ENCODE data around the gene HIVEP3.

The HIVEP3 gene

DNA sequence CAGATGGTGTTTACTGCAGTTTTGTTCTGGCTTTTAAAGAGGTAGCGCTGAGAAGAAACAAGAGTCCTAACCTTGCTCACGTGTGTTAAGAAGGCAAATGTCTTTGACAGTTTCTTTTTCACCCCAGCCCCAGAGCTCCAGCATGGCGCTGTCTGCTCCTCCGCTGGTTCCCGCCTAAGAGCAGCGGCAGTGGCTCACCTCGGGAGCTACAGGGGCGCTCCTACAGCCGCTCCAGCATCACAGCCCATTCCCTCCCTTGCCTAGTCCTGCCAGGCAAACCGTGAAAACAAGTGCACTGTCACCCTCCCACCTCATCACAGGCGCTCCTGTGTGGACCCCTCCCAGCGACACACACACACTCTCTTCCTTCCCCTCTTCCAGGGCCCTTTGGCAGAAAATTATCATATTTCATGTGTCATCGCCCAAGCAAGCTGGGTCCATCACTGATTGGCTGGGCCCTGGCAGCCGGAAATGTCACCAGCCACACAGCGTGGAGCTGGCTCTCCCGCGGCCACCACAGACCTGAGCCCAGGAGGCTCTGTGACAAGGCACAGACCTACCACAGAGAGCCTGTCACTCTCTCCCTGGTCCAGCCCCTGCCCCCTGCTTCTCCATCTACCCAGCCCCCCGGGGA, 1.2 kb upstream of the HIVEP3 start:
- peak; percentile 77 for DNase-seq

DNA sequence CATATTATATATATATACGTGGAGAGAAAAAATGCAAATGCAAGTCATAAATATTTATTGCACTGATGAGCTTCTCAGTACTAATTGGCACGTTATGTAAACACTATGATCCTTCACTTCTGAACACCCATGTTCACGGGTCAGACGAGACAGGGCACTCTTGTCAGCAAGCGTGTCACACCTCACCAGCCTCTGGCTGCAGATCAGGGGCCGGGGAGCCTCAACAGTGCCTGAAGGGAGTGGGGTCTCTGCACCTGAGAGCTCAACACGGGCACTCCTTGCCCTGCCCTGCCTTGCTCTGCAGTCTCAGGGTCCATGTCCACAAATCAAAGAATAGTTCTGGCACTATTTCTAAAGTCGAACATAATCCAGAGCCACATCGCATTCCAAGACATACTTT, 409 bp upstream of the HIVEP3 start:
- DNase-seq = no peak

DNA sequence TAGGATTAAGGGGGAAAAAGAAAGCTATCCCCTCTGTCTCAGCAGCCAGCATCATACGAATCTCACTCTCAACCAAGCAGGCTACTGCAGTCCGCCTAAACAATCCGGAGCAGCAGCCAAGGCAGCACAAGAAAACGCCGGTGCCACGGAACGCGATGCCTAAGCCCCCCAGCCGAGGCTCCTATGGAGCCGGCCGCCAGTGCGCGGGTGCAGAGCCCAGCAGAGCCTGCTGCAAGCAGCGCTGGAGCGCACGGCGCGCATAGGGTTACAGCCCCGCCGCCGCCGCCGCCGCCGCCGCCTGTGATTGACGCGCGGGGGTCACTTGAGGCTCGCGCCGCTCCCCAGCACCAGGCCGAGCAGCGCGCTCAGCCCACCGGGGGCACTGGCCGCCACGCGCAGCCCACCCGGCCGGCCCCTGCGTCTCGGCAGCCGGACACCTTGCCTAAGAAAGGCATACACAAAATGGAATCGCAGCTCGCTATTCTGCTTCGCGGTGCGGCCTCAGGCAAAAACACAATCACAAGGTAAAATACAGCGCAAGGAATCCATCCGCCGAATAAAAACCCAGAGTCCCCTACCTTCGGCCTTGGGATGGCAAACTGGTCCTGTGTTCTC, 780 bp downstream of the HIVEP3 start:
- peak; percentile 37 for DNase-seq

DNA sequence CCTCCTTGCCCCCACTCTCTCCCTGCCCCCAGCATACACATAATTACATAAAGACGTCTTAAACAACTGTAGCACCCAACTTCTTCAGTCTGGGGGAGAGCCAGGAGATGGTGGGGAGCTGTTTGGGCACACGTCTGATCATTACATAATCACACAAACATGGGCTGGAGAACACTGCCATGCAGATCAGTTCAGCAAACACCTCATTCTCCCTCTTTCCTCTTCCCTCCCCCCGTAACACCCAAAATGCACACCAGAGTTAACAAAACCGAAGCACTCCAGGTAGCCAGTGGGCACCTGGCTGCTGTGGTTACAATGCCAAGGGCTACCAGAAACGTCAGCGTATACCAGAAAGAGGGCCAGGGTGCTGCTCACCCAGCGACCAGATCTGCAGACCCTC, 1.6 kb downstream of the HIVEP3 start:
- DNase-seq = no peak

DNA sequence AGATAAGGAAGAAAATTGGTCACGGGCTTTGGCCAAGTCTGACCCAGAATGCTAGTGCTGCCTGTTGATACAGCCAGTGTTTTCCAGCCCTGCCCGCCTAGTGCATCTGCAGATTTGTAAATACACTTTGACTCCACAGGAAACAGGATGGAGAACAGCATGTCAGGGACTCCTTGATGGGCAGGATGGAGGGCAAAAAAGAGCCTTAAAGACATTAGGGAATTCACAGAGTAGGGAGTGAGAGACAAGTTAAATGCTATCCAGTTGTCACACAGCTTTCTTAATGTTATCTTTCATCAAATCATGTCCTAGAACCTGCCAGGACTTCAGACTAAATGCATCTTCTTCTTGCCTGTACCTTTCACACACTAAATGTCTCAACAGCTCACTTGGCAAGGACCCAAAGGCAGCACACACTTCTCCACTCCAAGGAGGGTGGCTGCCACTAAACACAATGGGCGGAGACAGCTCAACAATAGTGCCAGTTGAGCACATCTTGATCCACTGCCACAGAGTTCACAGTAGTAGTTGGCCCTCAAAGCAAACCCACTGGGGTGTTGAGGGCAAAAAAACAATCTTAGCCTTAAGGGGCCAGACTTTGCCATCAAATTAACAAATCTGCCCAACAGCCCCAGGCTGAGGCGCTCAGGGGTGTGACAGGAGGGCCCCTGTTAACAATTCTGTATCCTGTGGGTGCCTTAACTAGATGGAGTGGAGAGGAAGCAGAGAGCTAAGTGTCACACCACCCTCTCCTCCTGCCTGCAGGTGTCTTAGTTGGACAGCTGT, 2.7 kb downstream of the HIVEP3 start:
- no peak for DNase-seq

DNA sequence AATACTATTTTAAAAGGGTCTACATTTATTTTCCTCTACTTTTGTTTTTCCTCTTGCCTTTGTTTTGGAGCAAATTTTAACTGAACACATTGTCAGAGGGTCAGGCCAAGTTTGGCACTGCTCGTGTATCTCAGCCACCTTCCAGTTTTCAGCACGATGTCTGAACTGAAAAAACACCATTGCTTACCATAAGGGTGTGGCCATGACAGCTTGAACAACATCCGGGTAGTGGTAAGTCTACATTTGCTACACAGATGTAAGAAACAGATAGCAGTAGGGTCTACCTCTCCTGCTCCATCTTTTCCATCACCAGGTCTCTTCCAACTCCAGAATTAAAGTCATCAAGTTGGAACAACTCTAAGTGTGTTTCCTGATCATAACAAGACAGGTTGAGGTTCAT, 4.2 kb downstream of the HIVEP3 start:
- DNase-seq = no peak

DNA sequence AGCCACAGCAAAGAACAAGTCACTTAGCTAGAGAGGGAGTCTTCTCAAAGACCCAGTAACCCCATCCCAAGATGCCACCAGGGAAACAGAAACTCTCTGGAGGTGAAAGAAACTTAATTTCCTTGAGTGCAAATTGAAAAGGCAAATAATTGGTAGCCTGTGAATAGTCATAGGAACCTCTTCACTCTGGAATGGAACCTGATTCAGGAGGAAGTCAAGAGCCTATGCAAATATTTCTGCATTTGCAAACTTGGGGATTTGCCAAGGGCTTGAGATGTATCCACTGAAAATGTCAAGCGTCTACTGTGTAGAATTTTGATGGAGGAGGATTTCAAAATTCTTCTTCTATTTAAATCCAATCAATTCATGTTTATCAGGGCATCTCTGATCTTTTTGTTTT, 5.7 kb downstream of the HIVEP3 start:
- no peak for DNase-seq

DNA sequence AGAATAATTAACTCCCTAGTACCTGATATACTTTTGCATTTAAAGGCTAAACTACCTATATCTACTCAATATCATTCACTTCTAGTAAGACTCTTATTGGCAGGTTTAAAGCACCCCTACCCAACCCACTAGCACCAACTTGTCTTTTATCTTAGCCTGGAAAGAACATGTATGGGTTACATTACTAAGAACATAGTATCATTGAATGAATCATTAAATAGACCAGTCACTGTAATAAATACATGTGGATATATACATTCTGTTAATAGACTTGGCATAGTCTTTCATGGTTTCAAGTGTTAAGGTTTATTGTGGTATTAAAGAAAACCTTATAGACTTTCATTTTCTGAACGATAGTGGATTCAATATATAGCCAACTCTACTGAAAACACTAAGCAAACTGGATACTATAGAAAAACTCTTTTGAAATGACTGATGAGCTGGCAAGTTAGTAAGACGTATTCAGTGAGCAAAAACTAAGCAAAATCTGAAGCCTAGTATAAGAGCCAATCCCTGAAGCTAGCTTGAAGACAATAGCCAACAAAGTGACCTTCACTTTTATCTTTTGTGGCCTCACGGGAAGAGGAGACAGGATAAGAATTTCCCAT, 10.3 kb downstream of the HIVEP3 start:
- DNase-seq = no peak

DNA sequence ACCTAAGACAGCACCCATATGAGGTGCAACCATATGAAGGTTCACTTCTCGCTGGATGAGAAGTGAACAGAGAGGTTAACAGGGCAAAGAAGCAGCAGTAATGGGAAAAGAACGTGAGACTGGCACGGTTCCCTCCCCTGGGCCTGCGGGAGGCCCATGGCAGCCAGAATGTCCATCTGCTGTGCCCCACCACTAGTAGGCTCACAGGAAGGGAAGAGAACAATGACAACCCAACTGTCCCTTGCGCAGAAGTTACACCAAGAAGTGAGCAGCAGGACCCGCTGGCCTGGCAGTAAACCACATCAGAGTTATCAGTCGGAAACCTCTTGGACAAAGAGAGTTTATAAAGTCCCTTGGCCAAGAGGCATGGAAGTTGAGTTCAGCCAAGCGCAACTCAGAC, 11.3 kb downstream of the HIVEP3 start:
- no peak for DNase-seq

DNA sequence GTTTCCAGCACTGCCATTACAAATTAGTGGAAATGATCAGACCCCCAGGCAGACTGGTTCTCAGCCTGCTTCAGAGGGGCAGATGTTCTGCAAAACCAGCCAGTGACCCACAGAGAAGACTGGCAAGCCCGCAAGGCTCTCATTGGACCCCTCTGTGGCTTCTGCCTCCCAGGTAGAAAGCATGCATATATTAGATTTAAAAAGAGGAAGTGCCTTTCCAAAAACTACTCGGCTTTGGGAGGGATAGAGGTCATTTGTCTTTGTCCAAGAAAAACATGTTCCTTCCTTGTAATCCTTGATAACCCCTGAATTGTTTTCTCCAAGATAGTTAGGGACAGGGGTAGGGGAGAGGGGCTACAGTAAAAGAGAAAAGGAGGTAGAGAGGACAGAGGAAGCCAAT, 11.8 kb downstream of the HIVEP3 start:
- no peak for DNase-seq

DNA sequence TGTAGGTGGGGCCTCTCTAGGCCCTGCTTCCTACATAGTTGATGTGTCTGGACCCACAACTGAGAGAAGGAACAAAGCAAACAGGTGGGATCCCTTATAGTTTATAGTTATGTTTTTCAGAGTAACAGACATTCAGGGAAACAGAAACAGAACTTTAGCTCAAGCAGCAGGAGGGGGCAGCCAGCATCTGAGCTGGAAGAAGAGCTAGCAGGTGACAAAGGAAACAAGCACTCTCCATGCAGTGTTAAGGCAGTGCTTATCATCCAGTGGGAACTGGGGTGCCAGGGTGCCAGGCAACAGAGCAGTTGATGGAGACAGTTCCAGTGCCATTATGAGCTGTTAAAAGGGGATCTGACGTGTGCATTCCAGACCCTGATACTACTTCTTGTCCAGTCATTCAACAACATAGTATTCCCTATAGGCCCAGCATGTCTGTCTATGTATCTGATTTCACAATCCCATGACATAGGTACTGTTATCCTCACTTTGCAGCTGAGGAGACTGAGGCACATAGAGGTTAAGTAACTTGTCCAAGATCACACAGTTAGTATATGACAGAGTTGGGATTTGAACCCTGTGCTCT, 13.5 kb downstream of the HIVEP3 start:
- no peak for DNase-seq

DNA sequence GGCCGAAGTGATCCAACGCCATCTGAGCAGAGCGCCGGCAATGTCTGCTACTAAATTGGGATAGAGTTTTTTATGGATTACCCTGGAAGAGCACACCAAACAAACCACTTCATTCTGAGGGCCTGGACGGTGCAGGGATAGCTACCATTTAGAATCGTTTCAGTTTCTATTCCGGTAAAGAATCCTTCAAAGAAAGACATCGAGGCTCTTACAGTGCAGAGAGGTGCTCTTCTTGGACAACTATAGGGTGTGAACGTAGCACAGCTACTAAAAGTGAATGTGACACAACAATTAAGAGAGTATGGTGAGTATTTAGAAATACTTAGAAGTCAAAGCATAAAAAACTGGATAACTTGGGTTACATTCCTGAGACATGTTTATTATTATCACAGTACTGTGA, 16.1 kb downstream of the HIVEP3 start:
- DNase-seq = no peak

DNA sequence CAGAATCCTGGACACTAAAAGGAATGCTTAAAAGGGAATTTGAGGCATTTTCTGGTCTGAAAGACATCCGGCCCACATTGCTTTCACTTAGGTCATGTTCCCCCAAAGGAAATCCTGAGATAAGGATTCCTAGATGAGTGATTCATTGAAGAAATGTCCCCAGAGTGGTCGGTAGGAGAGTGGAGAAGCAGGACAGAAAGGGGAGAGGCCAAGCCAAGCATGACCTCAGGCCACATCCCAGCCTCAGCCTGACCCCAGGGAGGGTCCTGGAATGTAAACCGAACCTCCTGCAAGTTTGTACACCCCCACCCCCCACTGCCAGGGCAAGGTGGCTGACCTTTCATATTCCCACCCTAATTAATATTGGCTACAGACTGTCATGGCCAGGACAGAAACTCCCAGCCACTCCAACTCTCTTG, 16.6 kb downstream of the HIVEP3 start:
- DNase-seq = no peak

DNA sequence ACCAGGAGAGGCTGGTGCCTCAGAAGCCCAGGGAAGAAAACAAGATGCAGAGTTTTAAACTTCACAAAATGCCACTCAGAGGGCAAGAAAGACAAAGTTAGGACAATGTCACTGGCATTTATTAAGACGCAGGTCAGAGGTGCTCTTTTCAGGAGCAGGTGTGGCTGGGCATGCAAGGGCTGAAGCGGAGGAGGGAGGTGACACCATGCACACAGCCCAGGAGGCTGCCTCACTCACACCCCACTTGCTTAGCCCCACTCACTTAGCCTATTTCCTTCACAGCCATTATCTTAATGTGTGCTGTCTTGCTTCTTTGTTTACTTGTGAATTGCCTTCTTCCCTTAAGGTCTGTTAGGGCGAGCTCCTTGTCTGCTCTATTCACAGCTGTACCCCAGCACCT, 17.2 kb downstream of the HIVEP3 start:
- DNase-seq = no peak

DNA sequence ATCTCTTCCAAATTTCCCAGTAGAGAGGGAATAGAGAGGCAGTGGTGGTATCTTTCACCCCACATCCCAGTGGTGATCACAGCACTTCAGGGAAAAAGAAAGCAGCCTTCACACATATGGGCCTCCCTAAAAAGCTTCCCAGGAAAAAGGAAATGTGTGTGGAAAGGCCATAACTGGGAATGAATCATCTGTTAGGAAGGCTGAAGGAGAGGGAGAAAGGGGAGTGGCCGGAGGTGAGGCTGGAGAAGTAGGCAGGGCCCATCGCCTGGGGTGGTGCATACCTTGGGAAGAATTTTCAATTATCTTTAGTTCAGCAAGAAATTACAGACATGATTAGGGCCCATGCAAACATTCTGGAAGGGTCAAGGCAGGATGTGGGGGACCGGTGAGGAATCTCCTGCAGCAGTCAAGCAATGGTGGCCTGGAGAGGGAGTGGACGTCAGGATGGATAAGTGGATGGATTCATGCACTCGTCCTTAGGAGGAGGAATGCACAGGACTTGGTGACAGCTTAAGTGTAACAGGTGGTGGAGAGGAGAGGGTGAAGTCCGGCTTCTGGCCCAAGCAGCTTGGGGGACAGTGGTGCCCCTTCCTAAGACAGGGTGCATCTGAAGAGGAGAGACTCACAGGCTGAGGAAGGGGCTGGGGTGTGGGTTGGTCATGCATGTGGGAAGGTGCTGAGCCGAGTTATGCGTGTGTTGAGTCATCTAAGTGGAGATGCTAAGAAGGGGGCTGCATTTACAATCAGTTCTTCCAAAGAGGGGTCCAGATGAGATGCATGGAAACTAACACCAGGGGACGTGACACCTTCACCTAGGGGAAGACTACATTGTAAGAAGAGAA, 17.9 kb downstream of the HIVEP3 start:
- DNase-seq = no peak

DNA sequence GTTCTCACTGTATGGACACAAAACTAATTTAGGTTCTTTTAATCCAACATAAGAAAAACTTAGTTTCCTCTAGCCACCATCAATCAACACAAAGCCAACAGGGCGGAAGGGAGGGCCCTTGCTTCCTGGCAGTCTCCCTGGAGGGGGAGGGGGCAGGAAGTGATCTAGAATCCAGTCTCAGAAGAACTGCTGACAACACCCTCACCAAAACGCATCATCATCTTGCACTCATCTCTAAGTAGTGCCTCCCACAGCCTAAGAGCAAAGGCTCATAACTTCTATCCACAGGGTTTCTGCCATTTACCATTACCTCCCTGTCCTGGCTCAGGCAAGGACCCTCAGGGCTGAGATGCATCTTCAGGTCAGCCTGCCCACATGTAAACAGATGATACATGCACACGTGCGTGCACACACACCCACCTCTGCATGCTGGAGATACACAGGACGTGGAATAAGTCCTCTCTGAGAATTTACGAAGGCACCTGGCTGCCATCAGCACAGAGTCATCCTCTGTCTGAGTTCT, 20.5 kb downstream of the HIVEP3 start:
- DNase-seq = peak; percentile 70

DNA sequence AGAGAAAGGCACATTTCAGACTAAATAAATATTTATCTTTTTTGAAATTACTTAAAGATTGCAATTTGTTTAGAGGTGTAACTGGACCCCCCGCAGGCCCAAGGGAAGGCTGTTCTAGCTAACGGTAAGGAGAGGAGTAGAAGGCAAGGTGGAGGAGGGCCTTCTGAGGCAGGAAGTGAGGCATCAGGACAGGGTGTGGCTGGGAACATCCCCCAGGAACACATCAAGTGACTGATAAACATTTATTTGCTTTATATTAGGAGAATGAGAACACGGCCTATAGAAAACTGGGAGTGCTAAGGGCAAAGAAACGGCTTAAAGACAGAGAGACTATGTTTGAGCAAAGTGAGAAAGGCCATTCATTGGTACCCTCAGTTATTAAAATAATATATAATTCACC, 23.2 kb downstream of the HIVEP3 start:
- DNase-seq = no peak

DNA sequence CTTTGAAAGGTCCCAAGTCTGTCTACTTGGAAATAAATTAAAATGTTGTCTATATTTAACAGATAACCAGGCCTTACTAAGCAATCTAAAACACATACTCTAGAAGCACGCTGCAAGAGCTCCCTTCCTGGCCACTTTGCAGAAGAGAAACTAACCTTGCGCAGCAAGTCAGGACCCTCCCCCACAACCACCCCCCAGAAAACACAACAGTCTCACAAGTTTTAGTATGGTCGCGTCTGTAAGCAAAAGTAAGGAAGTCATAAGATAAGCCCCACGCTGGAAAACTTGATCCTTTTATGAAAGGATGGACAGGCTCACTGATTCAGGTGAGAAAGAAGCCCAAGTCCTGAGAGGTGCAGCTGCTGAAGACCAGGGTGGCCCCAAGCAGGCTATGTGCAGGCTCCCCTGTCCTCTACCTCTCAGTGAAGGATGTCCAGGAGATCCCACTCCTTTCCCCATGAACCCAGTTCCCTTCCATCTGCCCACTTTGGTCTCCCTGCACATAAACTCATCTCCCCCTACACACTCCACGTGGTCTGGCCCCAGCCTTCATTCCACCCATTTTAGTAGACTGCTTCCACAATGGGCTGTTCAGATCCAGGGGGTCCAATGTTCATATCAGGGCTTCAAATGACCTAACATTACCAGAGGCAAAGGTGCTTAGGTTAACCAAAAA, 23.8 kb downstream of the HIVEP3 start:
- no peak for DNase-seq

DNA sequence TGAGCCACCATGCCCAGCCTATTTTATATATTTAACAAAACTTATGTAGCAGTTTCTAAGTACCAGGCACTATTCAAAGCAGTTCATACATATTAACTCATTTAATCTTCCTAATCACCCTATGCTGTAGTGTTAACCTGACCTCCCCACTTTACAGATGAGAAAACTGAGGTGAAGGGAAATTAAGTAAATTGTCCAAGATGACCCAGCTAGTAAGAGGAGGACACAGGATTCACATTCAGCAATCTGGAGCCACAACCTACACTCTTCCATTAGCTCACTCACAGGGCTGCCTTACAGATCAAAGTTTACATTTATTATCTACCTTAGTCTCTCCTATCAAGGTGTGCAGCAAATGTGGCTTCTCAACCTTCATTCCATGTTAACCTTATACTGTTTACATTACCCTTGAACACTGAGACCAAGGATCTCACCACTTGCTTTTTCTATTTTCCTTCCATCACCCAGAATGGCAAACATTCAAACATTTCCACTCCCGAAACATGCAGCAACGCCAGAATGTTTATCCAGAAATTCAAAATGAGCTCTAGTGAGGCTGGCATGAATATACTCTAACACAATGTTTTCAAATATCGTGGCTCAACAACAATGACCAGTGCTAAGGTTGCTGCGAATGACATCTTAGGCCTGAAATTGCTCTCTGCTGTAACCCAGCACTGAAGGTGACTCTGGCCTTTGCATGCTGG, 24.5 kb downstream of the HIVEP3 start:
- no peak for DNase-seq

DNA sequence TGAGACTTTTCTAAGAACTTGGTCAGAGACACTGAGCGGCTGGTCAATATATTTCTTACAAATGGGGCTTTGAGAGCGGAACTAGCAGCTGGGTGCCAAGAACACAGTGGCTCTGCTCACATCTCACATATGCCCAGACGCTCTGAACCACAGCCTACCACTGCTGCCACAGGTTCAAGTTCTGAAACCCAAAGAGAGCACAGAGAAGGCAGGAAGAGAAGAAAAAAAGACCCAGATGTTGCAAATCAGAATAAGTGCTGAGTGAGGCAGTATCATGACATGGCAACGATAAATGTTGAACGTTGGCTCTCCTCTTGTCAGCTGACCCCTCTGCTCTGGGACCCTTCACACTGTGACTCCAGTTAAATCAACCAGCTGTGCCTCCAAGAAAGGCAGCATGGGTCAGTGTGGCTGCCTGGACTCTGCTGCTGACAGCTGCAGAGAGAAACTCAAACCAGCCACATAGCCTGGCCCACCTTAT, 26.4 kb downstream of the HIVEP3 start:
- no peak for DNase-seq

Measured in stimulated activated naive CD4-positive, alpha-beta T cell treated with Interleukin-2 at 50 U/mL for 16 hours (primary cell).